ENCODE measurements around the gene TWSG1.

DNA sequence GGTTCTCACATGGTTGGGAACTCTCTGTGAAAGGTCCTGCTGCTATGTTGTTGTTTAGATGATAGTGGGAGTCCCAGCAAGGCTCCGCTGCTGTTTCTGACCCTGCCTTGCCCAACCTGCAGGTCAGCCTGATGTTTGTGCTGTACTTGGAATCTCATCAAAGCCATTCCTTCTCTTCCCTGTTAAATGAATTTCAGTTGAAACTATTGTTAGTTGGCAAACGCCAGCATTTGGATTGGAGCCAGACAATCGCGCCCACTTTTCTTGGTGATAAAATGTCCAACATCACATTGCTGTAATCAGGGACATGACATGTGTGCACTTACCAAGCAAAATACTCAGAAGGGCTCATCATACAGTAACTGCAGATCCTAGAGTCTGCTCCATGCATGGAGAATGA is 12.8 kb upstream of the TWSG1 start:
- TF ChIP-seq CTCF (IDR thresholded peaks at IDR 0.05): no peak
- no peak for TF ChIP-seq POLR2A (IDR thresholded peaks at IDR 0.05)

All from esophagus squamous epithelium (tissue), 4 donors.